ENCODE data around the gene CTSZ.

- TF ChIP-seq CTCF (IDR thresholded peaks at IDR 0.05): no peak
- TF ChIP-seq POLR2A (IDR thresholded peaks at IDR 0.05): no peak
These were observed 11.4 kb downstream of the CTSZ start for GRCh38 chr20:58995461-58996225.

Measured in uterus (tissue), 2 donors.